SU-DHL-6 (cell line): ENCODE data around the gene CNTFR.

Source experiments
- EZH2phosphoT487 ChIP-seq: fragments of 200-600 bp; sonication (generic), shearing (Covaris generic); conservative IDR thresholded peaks from 2 replicates; pipeline ENCODE4 v1.6.1; 2018; ENCODE audit warnings: mild to moderate bottlenecking, antibody characterized with exemption, low read length, moderate library complexity, mixed read lengths
- TF ChIP-seq, protein P1 (sequence below): fragments of 200-600 bp; sonication (generic); IDR thresholded peaks from one replicate; pipeline ENCODE4 v1.5.1; 2017; ENCODE audit warnings: antibody characterized with exemption, mild to moderate bottlenecking, low read length, moderate library complexity; ENCODE audit not compliant: insufficient read depth, poor library complexity, severe bottlenecking

DNA sequence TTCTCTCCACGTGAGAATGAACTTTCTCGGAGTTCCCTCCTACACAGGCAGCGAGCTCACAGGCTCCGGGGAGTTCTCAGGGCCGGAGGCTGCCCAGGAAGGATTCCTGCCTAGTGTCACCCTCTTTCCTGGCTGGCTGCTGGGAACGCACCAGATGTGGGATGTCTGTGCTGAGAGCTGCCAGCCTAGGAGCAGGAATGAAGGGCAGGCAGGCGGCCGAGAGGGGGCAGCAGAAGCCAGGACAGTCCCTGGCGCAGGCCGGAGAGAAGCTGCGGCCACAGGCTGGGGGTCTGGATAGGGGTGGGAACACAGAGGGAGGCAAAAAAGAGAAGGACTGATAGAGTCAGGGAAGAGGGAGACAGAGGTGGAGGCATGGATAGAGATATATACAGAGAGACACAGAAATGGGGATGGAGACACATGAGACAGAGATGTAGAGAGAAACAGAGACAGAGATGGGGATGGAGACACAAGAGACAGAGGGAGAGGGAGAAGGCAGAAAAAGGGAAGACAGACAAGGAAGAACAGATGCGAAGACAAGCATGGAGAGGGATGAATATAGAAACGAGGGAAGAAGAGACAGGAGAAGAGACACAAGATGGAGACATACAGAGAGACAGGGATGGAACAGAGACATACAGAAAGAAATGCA is 41.4 kb downstream of the CNTFR start:
- TF ChIP-seq, protein P1, sequence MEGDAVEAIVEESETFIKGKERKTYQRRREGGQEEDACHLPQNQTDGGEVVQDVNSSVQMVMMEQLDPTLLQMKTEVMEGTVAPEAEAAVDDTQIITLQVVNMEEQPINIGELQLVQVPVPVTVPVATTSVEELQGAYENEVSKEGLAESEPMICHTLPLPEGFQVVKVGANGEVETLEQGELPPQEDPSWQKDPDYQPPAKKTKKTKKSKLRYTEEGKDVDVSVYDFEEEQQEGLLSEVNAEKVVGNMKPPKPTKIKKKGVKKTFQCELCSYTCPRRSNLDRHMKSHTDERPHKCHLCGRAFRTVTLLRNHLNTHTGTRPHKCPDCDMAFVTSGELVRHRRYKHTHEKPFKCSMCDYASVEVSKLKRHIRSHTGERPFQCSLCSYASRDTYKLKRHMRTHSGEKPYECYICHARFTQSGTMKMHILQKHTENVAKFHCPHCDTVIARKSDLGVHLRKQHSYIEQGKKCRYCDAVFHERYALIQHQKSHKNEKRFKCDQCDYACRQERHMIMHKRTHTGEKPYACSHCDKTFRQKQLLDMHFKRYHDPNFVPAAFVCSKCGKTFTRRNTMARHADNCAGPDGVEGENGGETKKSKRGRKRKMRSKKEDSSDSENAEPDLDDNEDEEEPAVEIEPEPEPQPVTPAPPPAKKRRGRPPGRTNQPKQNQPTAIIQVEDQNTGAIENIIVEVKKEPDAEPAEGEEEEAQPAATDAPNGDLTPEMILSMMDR = peak; percentile 95
- TF ChIP-seq EZH2phosphoT487 = no peak
